ENCODE data around the gene PIK3R6.

Gene PIK3R6

DNA sequence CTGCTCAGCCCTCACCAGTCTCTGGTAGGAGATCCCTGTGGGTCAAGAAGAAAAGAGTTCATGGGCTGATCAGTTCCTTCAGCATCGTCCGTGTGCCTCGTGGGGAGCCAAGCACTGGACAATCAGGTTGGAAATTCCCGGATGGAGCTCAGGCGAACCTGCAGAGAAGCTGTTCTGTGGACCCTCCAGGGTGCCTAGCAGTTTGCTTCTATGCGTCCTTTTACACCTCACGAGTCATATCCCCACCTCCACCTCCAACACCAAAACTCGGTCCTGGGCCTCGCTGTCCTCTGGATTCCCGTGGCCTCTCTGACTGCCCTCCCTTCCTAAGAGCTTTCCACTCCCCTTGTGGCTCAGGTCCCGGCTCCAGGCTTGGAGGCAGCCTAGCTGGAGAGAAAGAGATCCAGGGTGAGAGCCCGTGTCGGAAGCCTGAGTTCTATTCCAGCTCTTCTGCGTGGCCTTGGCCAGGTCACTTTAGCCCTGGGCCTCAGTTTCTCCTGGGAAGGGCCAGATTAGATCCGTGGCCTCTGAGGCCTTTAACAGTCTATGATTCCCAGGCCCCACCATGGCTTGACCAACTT is 26.2 kb upstream of the PIK3R6 start:
- Histone ChIP-seq H3K4me1 (ENCODE audit: low read depth, poor library complexity, severe bottlenecking) (no peaks in the 10 kb centered on the region), H3K9ac (no peak overlapping the region), H3K79me2 (ENCODE audit: insufficient read depth, low read depth) (no peaks in the 10 kb centered on the region), H3K27me3 (ENCODE audit: insufficient read depth, low read depth) (no peaks in the 10 kb centered on the region), H3K4me3 (IDR thresholded peaks at IDR 0.05; ENCODE audit: insufficient read depth, low read depth, low read length) (no peak overlapping the region), H3K36me3 (ENCODE audit: insufficient read depth) (no peaks in the 10 kb centered on the region), H3K4me2 (no peak overlapping the region), H4K20me1 (ENCODE audit: insufficient read depth) (no peaks in the 10 kb centered on the region), H3K27ac (no peak overlapping the region), H2AFZ (ENCODE audit: low read depth) (no peak overlapping the region)
- TF ChIP-seq, protein P1, sequence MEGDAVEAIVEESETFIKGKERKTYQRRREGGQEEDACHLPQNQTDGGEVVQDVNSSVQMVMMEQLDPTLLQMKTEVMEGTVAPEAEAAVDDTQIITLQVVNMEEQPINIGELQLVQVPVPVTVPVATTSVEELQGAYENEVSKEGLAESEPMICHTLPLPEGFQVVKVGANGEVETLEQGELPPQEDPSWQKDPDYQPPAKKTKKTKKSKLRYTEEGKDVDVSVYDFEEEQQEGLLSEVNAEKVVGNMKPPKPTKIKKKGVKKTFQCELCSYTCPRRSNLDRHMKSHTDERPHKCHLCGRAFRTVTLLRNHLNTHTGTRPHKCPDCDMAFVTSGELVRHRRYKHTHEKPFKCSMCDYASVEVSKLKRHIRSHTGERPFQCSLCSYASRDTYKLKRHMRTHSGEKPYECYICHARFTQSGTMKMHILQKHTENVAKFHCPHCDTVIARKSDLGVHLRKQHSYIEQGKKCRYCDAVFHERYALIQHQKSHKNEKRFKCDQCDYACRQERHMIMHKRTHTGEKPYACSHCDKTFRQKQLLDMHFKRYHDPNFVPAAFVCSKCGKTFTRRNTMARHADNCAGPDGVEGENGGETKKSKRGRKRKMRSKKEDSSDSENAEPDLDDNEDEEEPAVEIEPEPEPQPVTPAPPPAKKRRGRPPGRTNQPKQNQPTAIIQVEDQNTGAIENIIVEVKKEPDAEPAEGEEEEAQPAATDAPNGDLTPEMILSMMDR (conservative IDR thresholded peaks at IDR 0.05; ENCODE audit: low read depth, low read length) = no peak

DNA sequence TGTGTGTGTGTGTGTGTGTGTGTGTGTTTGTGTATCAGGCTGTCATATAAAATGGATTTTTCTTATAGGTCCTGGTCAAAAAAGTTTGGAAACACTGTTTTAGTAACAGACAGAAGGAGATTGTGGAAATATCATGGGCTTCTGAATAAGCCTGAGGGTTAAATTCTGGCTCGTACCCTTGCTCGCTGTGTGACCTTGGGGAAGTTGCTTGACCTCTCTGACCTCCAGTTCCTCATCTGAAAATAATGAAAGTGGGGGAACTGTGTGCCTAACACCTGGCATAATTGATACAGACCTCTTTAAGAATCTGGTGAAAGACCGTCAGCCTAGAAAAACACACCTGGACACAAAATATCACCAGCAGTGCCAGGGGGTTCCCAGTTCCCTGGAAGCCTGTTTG is 25.6 kb upstream of the PIK3R6 start:
- Histone ChIP-seq H4K20me1 (ENCODE audit: insufficient read depth) (no peaks in the 10 kb centered on the region), H3K79me2 (ENCODE audit: insufficient read depth, low read depth) (no peaks in the 10 kb centered on the region), H3K9ac (no peak overlapping the region), H3K27ac (no peak overlapping the region), H3K4me2 (no peak overlapping the region), H3K27me3 (ENCODE audit: insufficient read depth, low read depth) (no peaks in the 10 kb centered on the region), H3K4me1 (ENCODE audit: low read depth, poor library complexity, severe bottlenecking) (no peaks in the 10 kb centered on the region), H2AFZ (ENCODE audit: low read depth) (no peak overlapping the region), H3K4me3 (IDR thresholded peaks at IDR 0.05; ENCODE audit: insufficient read depth, low read depth, low read length) (no peak overlapping the region), H3K36me3 (ENCODE audit: insufficient read depth) (no peaks in the 10 kb centered on the region)
- TF ChIP-seq, protein P1 (conservative IDR thresholded peaks at IDR 0.05; ENCODE audit: low read depth, low read length) = no peak

- Histone ChIP-seq H3K27ac (no peak overlapping the region), H3K4me3 (IDR thresholded peaks at IDR 0.05; ENCODE audit: insufficient read depth, low read depth, low read length) (no peak overlapping the region), H3K79me2 (ENCODE audit: insufficient read depth, low read depth) (no peaks in the 10 kb centered on the region), H3K9ac (no peak overlapping the region), H3K36me3 (ENCODE audit: insufficient read depth) (no peaks in the 10 kb centered on the region), H3K4me1 (ENCODE audit: low read depth, poor library complexity, severe bottlenecking) (no peaks in the 10 kb centered on the region), H4K20me1 (ENCODE audit: insufficient read depth) (no peaks in the 10 kb centered on the region), H3K27me3 (ENCODE audit: insufficient read depth, low read depth) (no peaks in the 10 kb centered on the region), H3K4me2 (no peak overlapping the region), H2AFZ (ENCODE audit: low read depth) (no peak overlapping the region)
- TF ChIP-seq, protein P1 (conservative IDR thresholded peaks at IDR 0.05; ENCODE audit: low read depth, low read length) = no peak
Measured at GRCh38 chr17:8892338-8892690, 24.8 kb upstream of the PIK3R6 start.

DNA sequence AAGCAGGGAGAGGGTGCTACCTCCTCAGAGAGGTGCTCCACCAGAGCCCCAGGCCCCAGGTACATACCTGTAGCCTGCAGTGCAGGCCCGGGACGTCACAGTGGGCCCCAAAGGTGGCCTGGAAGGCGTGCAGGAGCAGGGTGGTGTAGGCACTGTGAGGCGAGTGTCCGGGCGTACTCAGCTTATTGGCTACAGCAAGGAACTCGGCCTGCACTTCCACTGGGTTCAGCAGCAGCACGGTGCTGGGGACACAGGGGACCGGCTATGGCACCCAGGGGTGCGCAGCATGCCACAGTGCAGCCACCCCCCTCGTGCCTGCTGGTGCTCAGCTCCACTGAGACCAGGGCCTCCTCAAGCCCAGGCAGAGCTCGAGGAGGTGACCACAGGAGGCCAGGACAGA is 23.2 kb upstream of the PIK3R6 start:
- TF ChIP-seq, protein P1 (conservative IDR thresholded peaks at IDR 0.05; ENCODE audit: low read depth, low read length) = no peak

More for the DNA sequence above, 23.2 kb upstream of the PIK3R6 start:
- Histone ChIP-seq H3K9ac (no peak overlapping the region), H2AFZ (ENCODE audit: low read depth) (no peak overlapping the region), H3K4me3 (IDR thresholded peaks at IDR 0.05; ENCODE audit: insufficient read depth, low read depth, low read length) (no peak overlapping the region), H3K4me1 (ENCODE audit: low read depth, poor library complexity, severe bottlenecking) (no peaks in the 10 kb centered on the region), H3K79me2 (ENCODE audit: insufficient read depth, low read depth) (no peaks in the 10 kb centered on the region), H4K20me1 (ENCODE audit: insufficient read depth) (no peaks in the 10 kb centered on the region), H3K4me2 (no peak overlapping the region), H3K36me3 (ENCODE audit: insufficient read depth) (no peaks in the 10 kb centered on the region), H3K27me3 (ENCODE audit: insufficient read depth, low read depth) (no peaks in the 10 kb centered on the region), H3K27ac (no peak overlapping the region)
